Kidney (tissue), 14 donors: ENCODE data around the gene ZNF75A. TPM values are rescaled to one million over a fixed set of nuclear protein-coding genes. Genes with fewer than 3 reads are reported as not detected.
"Not testable (repeated sequence)": the region's sequence is repeated elsewhere in the genome, so short reads cannot be mapped to it uniquely, and the experiment has no call there.

Source experiments
- DNase-seq, 5 donors: peaks; one replicate each; pipeline ENCODE4 v3.0.0-alpha.2; 2013 to 2020
- FAIRE-seq: peaks from 2 replicates; lab custom pipeline; 2012; peaks lifted over from hg19 to GRCh38; lab: Jason Lieb, UNC
- H3K27ac ChIP-seq, 2 donors: one replicate each; pipeline ENCODE4 v1.7.0; 2013; ENCODE audit warnings: low read depth in 2 of 2, low read length in 2 of 2, inconsistent platforms in 1 of 2
- H3K27me3 ChIP-seq: one replicate; pipeline ENCODE4 v1.7.1; 2013; ENCODE audit warnings: low read length, inconsistent platforms; ENCODE audit not compliant: control insufficient read depth, insufficient read depth
- H3K36me3 ChIP-seq, 3 donors: one replicate each; pipeline versions ENCODE4 v1.7.0 to v1.7.1; 2013; ENCODE audit warnings: low read length in 3 of 3, control low read depth in 1 of 3, inconsistent platforms in 1 of 3; ENCODE audit not compliant: insufficient read depth in 3 of 3, control insufficient read depth in 2 of 3
- H3K4me1 ChIP-seq, 3 donors: one replicate each; pipeline versions ENCODE4 v1.7.0 to v1.7.1; 2013; ENCODE audit warnings: low read length in 3 of 3, inconsistent platforms in 1 of 3, low read depth in 1 of 3; ENCODE audit not compliant: control insufficient read depth in 2 of 3, insufficient read depth in 2 of 3
- H3K4me3 ChIP-seq, 3 donors: one replicate each; pipeline versions ENCODE4 v1.7.0 to v1.8.1; 2013; ENCODE audit warnings: low read length in 3 of 3, control low read depth in 1 of 3, inconsistent platforms in 1 of 3
- H3K9ac ChIP-seq, 3 donors: one replicate each; pipeline versions ENCODE4 v1.7.0 to v1.7.1; 2013; ENCODE audit warnings: low read length in 3 of 3, control low read depth in 1 of 3, inconsistent platforms in 1 of 3
- H3K9me3 ChIP-seq, 3 donors: one replicate each; pipeline versions ENCODE4 v1.7.0 to v1.7.1; 2013; ENCODE audit warnings: low read length in 3 of 3, control low read depth in 1 of 3, inconsistent platforms in 1 of 3; ENCODE audit not compliant: control insufficient read depth in 2 of 3, insufficient read depth in 1 of 3
- intact Hi-C: fragments of 100-400 bp; cut with DNase I; formaldehyde crosslinking; loops from one replicate; pipeline ENCODE4 v1.11.1; 2022
- polyA plus RNA-seq: library from polyadenylated mRNA; stranded (reverse); fragments of 350-450 nt; fragmentation: Illumina TruSeq; extraction: RNeasy Lipid Tissue Mini Kit (QIAGEN cat#74804); gene quantifications from one replicate; pipeline ENCODE4 v1.2.3, GENCODE V29; 2014; ENCODE audit warnings: low read depth, low replicate concordance; ENCODE audit not compliant: insufficient read depth
- total RNA-seq: library from RNA; stranded (reverse); fragmentation: NEBNext Ultra II Directional; extraction: Animal tissue kit (Norgen Biotek cat#: 25700); gene quantifications from one replicate; pipeline ENCODE4 v1.2.1, GENCODE V29; 2021
- TF ChIP-seq, protein P1 (sequence below): IDR thresholded peaks from 3 replicates; pipeline ENCODE4 v1.5.1; 2012; ENCODE audit warnings: mild to moderate bottlenecking, moderate library complexity, borderline replicate concordance; ENCODE audit not compliant: insufficient read depth; ENCODE audit errors: extremely low read depth
- donor health status: control.
- donor health status: control.
- donor health status: control.
- donor health status: control.
- donor health status: control.
- donor health status: DM: yes; HTN: yes; CAD: no.
- donor health status: Normal renal cell carcinoma (clear cell type).

The ZNF75A gene
- total and polyA plus RNA-seq, 2 donors from 2014 or later, result 14.3 to 41.3 TPM

DNA sequence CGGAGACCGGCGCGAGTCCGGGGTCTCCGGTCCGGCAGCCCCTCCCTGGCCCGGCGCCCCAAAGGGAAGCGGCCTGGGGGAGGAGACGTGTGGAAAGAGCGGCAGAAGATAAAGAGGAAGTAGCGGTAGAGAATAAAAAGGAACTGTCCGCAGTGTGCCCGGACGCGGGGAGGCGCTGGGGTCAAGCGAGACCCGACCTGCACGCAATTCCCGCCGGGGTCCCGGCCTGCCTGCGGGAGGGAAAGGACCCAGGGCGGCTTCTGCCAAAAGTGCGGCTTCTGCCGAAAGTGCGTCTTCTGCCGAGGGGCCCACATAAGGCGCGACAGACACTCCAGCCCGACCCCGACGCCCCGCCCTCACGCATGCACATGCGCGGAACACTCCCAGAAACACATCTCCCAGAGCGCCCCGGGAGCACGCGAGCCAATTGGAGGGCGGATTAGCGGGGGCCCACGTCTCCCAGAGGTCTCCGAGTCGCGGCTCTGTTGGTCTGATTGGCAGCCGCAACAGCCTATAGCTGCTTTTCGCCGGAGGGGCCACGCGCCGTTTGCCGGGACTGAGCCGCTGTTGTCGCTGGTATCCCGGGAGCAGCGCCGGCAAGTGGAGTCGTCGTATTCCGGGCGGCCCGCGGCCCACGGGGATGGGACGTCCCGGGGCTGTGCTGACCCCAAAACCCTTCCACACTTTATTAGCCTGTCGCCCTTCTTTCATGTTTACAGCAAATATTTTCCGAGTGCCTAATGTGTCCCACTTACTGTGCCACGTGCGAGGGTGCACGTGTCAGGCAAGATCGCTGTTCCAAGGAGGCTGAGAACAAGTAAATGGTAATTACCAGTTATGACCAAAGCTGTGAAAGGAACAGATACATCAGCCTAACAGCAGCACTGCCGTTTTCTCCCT, 40.9 kb upstream of the ZNF75A start:
- Histone ChIP-seq H3K27me3 (no peaks in the 10 kb centered on the region), H3K4me3 (peak overlapping the region; percentile 83 to 88 (median 87)), H3K36me3 (no peaks in the 10 kb centered on the region), H3K4me1 (peaks cover 0 to 4% (median 0%) of the 10 kb centered on the region in 3 donors), H3K9me3 (no peaks in the 10 kb centered on the region), H3K9ac (peak overlapping the region; percentile 45 to 77 (median 60)), H3K27ac (peak overlapping the region; percentile 87 to 90)
- TF ChIP-seq, protein P1, sequence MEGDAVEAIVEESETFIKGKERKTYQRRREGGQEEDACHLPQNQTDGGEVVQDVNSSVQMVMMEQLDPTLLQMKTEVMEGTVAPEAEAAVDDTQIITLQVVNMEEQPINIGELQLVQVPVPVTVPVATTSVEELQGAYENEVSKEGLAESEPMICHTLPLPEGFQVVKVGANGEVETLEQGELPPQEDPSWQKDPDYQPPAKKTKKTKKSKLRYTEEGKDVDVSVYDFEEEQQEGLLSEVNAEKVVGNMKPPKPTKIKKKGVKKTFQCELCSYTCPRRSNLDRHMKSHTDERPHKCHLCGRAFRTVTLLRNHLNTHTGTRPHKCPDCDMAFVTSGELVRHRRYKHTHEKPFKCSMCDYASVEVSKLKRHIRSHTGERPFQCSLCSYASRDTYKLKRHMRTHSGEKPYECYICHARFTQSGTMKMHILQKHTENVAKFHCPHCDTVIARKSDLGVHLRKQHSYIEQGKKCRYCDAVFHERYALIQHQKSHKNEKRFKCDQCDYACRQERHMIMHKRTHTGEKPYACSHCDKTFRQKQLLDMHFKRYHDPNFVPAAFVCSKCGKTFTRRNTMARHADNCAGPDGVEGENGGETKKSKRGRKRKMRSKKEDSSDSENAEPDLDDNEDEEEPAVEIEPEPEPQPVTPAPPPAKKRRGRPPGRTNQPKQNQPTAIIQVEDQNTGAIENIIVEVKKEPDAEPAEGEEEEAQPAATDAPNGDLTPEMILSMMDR, result no peak
- DNase-seq, result peak; percentile 98 to 99 (median 99)
- intact Hi-C loops, result no loop called here
- FAIRE-seq, result peak; percentile 3

DNA sequence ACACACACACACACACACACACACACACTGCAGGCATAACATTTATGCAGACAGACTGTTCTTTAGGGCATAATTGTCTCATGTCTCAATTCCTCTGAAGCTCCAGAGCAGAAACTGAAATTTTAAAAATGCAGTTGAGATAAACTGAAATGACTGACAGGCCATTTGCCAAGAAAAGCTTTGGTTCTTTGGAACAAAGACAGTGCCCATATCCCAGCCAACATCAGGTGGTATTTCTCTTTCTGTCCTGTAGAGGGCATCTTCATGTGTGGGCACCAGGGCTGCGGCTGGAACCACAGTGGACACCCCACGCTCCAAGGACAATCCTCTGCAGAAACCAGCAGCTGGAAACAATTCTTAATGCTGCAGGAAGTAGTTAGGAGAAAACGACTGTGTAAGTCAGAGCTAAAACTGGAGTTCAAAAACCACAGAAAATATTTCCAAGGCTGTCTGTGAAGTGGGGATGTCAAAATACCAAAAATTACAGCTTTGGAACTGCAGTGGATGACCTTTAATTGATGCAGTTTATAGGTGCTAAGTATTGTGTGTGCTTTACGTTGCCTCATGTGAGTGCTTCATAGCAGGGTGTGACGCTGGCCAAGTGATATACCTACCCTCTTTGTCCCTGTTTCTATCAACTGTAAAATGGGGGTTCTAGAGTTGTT, 38.3 kb upstream of the ZNF75A start:
- H3K9ac ChIP-seq, result no peak overlapping the region
- no peak overlapping the region for H3K4me3 ChIP-seq
- no peaks in the 10 kb centered on the region for H3K9me3 ChIP-seq
- no peaks in the 10 kb centered on the region for H3K27me3 ChIP-seq
- no peaks in the 10 kb centered on the region for H3K36me3 ChIP-seq
- peak in 3 of 5 donors; percentile 17 to 53 (median 19) for DNase-seq
- intact Hi-C loops, result no loop called here
- peaks cover 0 to 4% (median 0%) of the 10 kb centered on the region in 3 donors for H3K4me1 ChIP-seq
- H3K27ac ChIP-seq, result no peak overlapping the region
- TF ChIP-seq, protein P1, result peak; percentile 44
- FAIRE-seq, result no peak

DNA sequence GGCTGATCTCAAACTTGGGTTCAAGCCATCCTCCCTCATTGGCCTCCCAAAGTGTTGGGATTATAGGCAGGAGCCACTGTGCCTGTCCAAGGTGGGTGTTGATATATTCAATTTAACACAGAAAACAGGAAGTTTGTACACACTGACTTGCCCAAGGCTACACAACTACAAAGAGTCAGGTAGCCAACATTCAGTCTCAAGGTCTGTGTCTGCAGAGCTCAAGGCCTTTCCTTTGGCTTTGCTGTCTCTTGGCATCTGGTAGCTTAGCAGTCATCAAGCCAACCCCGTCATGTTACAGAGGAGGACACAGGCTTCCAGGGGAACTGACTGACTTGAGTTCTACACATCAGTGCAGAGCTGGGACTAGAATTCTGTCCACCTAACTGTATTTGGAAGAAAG, 37.0 kb upstream of the ZNF75A start:
- Histone ChIP-seq H3K27ac (no peak overlapping the region), H3K9ac (no peak overlapping the region), H3K9me3 (no peaks in the 10 kb centered on the region), H3K27me3 (no peaks in the 10 kb centered on the region), H3K4me1 (peaks cover 0 to 4% (median 0%) of the 10 kb centered on the region in 3 donors), H3K36me3 (no peaks in the 10 kb centered on the region), H3K4me3 (no peak overlapping the region)
- TF ChIP-seq, protein P1, result no peak
- intact Hi-C loops, result no loop called here
- no peak for DNase-seq
- FAIRE-seq, result no peak

DNA sequence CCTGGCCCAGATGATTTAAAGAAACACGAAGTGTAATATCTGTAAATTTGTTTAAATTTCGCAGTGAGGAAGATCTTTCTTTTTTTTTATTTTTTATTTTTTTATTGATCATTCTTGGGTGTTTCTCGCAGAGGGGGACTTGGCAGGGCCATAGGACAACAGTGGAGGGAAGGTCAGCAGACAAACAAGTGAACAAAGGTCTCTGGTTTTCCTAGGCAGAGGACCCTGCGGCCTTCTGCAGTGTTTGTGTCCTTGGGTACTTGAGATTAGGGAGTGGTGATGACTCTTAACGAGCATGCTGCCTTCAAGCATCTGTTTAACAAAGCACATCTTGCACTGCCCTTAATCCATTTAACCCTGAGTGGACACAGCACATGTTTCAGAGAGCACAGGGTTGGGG, 34.6 kb upstream of the ZNF75A start:
- intact Hi-C loops, DNase-seq, H3K4me1 ChIP-seq, H3K4me3 ChIP-seq, H3K9me3 ChIP-seq, H3K27ac ChIP-seq, H3K9ac ChIP-seq, H3K27me3 ChIP-seq, H3K36me3 ChIP-seq, FAIRE-seq: not testable (repeated sequence)

DNA sequence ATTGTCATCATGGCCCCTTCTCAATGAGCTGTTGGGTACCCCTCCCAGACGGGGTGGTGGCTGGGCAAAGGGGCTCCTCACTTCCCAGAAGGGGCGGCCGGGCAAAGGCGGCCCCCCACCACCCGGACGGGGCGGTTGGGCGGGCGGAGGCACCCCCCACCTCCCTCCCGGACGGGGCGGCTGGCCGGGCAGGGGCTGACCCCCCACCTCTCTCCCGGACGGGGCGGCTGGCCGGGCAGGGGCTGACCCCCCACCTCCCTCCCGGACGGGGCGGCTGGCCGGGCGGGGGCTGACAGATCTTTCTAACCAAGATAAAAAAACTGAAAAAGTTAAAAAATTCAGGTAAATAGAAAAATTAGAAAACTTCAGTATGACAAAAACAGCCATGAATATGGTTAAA, 34.0 kb upstream of the ZNF75A start:
- H3K27me3 ChIP-seq, H3K9me3 ChIP-seq, H3K4me1 ChIP-seq, H3K27ac ChIP-seq, H3K4me3 ChIP-seq, intact Hi-C loops, H3K36me3 ChIP-seq, DNase-seq, FAIRE-seq, H3K9ac ChIP-seq: not testable (repeated sequence)
